Measurements from ENCODE around the gene CAMSAP1. TPM values are rescaled to one million over a fixed set of nuclear protein-coding genes. Genes with fewer than 3 reads are reported as not detected.

CAMSAP1 gene
- total and polyA plus RNA-seq, 2 donors (not counting 1 experiment from before 2014, with no cell fraction given): 6.6 to 31.0 TPM

DNA sequence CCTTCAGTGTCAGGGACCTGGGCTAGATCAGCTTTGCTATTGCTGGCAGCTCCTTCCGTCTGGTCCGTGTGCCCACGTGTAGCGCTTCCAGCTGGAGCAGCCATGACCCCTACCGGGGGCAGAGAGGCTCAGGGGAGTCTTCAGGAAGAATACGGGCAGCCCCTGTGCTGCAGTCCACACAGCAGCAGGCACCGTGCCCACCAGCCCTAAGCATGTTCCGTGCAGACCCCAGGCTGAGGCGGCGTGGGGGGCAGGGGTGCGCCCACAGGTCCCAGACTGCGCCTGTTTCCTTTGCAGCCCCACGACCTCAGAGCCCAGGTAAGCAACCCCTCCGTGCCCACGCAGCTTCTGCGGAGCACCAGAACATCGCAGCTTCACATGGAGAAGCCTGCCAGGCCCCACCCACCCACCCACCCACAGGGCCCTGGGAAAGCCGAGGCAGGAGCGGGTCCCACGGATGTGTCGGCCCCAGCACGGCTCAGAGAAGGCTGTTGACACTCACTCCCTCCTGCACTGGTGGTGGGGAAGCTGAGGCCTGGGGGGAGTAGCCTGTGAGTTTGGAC, 122.3 kb downstream of the CAMSAP1 start:
- ATAC-seq (ENCODE audit: low read depth) (no peak), DNase-seq (no peak)
- no peak overlapping the region for H3K9ac ChIP-seq (ENCODE audit: low read length)
- Mint-ChIP-seq H3K27me3 (no peaks in the 10 kb centered on the region), H3K4me1 (no peaks in the 10 kb centered on the region), H3K27ac (no peak overlapping the region), H3K9me3 (ENCODE audit: insufficient read depth) (no peaks in the 10 kb centered on the region), H3K4me3 (no peak overlapping the region)
- H3K27ac ChIP-seq (ENCODE audit: low read length in 2 of 2): no peak overlapping the region
- no peaks in the 10 kb centered on the region for H3K4me1 ChIP-seq (ENCODE audit: control insufficient read depth in 2 of 2, insufficient read depth in 2 of 2, low read length in 2 of 2)
- WGBS (ENCODE audit: insufficient coverage): 91% methylated on average over 15 of the region's 22 CpGs
- H2AFZ ChIP-seq (ENCODE audit: insufficient read depth, low read depth, low read length, poor library complexity, severe bottlenecking): no peak overlapping the region
- intact Hi-C loops (cut with micrococcal nuclease): no loop called here
- no peak overlapping the region for H3K4me2 ChIP-seq (replicated peaks; ENCODE audit: low read depth, low read length, poor library complexity, severe bottlenecking)
- ChIA-PET CTCF (no interaction called here), POLR2A (no interaction called here)
- H3K79me2 ChIP-seq (ENCODE audit: control insufficient read depth, insufficient read depth, low read length): no peaks in the 10 kb centered on the region
- TF ChIP-seq EZH2 (IDR thresholded peaks at IDR 0.05; ENCODE audit: borderline replicate concordance, insufficient read depth, low read depth, low read length, poor library complexity, severe bottlenecking): no peak
- TF ChIP-seq, protein P1, sequence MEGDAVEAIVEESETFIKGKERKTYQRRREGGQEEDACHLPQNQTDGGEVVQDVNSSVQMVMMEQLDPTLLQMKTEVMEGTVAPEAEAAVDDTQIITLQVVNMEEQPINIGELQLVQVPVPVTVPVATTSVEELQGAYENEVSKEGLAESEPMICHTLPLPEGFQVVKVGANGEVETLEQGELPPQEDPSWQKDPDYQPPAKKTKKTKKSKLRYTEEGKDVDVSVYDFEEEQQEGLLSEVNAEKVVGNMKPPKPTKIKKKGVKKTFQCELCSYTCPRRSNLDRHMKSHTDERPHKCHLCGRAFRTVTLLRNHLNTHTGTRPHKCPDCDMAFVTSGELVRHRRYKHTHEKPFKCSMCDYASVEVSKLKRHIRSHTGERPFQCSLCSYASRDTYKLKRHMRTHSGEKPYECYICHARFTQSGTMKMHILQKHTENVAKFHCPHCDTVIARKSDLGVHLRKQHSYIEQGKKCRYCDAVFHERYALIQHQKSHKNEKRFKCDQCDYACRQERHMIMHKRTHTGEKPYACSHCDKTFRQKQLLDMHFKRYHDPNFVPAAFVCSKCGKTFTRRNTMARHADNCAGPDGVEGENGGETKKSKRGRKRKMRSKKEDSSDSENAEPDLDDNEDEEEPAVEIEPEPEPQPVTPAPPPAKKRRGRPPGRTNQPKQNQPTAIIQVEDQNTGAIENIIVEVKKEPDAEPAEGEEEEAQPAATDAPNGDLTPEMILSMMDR (IDR thresholded peaks at IDR 0.05): no peak
- no peak overlapping the region for H3K4me3 ChIP-seq (ENCODE audit: control extremely low read depth in 1 of 5, extremely low read depth in 1 of 5, insufficient read depth in 1 of 5, low read depth in 2 of 5, low read length in 4 of 5)
- H4K20me1 ChIP-seq (ENCODE audit: control insufficient read depth, insufficient read depth, low read length, poor library complexity, severe bottlenecking): no peaks in the 10 kb centered on the region
- no peaks in the 10 kb centered on the region for H3K9me3 ChIP-seq (ENCODE audit: control extremely low read depth in 1 of 3, control insufficient read depth in 2 of 3, insufficient read depth in 1 of 3, low read length in 2 of 3)
- H3K27me3 ChIP-seq (replicated peaks in 1 of 4; ENCODE audit: control extremely low read depth in 1 of 4, control insufficient read depth in 3 of 4, insufficient read depth in 4 of 4, low read length in 3 of 4): no peaks in the 10 kb centered on the region
- H3K36me3 ChIP-seq (replicated peaks in 1 of 2; ENCODE audit: control extremely low read depth in 1 of 2, control insufficient read depth in 1 of 2, extremely low read depth in 1 of 2, insufficient read depth in 2 of 2, low read length in 1 of 2): no peaks in the 10 kb centered on the region

DNA sequence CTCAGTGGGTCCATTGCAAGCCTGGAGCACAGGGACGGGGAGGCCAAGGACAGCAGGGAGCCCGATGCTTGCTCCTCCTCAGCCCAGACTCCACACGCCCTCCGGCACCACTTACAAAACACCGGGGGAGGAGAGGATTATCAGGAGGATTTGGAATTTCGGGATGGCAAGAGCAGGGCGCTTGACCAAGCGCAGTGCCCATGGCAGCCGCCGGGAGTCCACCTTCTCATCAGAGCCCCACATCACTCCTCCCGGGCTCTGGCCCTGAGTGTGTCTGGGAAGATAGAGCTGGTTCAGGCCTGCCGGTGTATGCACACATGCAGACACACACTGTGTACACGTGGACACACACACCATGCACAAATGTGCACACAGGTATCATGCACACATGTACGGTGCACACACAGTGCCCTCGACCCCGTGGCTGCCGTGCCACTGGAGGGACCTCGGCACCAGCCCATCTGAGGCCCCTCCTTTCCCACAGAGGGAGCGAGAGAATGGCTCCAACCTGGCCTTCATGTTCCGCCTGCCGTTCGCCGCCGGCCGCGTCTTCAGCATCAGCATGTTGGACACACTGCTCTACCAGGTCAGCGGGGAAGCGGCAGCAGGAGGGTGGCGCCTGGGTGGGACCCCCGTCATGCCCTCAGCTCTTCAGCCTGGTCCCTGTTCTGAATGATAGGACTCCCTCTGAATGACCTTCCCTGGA, 123.7 kb downstream of the CAMSAP1 start:
- CTCF ChIA-PET: no interaction called here
- Histone ChIP-seq H3K27ac (ENCODE audit: low read length in 2 of 2) (no peak overlapping the region), H3K27me3 (replicated peaks in 1 of 4; ENCODE audit: control extremely low read depth in 1 of 4, control insufficient read depth in 3 of 4, insufficient read depth in 4 of 4, low read length in 3 of 4) (no peaks in the 10 kb centered on the region), H3K4me3 (ENCODE audit: control extremely low read depth in 1 of 5, extremely low read depth in 1 of 5, insufficient read depth in 1 of 5, low read depth in 2 of 5, low read length in 4 of 5) (no peak overlapping the region), H3K9ac (ENCODE audit: low read length) (no peak overlapping the region), H3K79me2 (ENCODE audit: control insufficient read depth, insufficient read depth, low read length) (no peaks in the 10 kb centered on the region), H3K4me1 (ENCODE audit: control insufficient read depth in 2 of 2, insufficient read depth in 2 of 2, low read length in 2 of 2) (no peaks in the 10 kb centered on the region), H3K9me3 (ENCODE audit: control extremely low read depth in 1 of 3, control insufficient read depth in 2 of 3, insufficient read depth in 1 of 3, low read length in 2 of 3) (no peaks in the 10 kb centered on the region), H3K36me3 (replicated peaks in 1 of 2; ENCODE audit: control extremely low read depth in 1 of 2, control insufficient read depth in 1 of 2, extremely low read depth in 1 of 2, insufficient read depth in 2 of 2, low read length in 1 of 2) (no peaks in the 10 kb centered on the region), H4K20me1 (ENCODE audit: control insufficient read depth, insufficient read depth, low read length, poor library complexity, severe bottlenecking) (no peaks in the 10 kb centered on the region), H3K4me2 (replicated peaks; ENCODE audit: low read depth, low read length, poor library complexity, severe bottlenecking) (no peak overlapping the region), H2AFZ (ENCODE audit: insufficient read depth, low read depth, low read length, poor library complexity, severe bottlenecking) (no peak overlapping the region)
- 93% methylated on average over 19 of the region's 30 CpGs for WGBS (ENCODE audit: insufficient coverage)
- no peaks in the 10 kb centered on the region for H3K9me3 Mint-ChIP-seq (ENCODE audit: insufficient read depth)
- H3K4me3 Mint-ChIP-seq: no peak overlapping the region
- no peak overlapping the region for H3K27ac Mint-ChIP-seq
- no peak for TF ChIP-seq EZH2 (IDR thresholded peaks at IDR 0.05; ENCODE audit: borderline replicate concordance, insufficient read depth, low read depth, low read length, poor library complexity, severe bottlenecking)
- TF ChIP-seq, protein P1 (IDR thresholded peaks at IDR 0.05): no peak
- POLR2A ChIA-PET: no interaction called here
- H3K27me3 Mint-ChIP-seq: no peaks in the 10 kb centered on the region
- ATAC-seq (ENCODE audit: low read depth) (no peak), DNase-seq (no peak)
- intact Hi-C loops (cut with micrococcal nuclease): no loop called here
- H3K4me1 Mint-ChIP-seq: no peaks in the 10 kb centered on the region
